HT1080 (cell line): ENCODE measurements around the gene FTH1. TPM values are rescaled to one million over a fixed set of nuclear protein-coding genes. Genes with fewer than 3 reads are reported as not detected.

ENCODE experiments used
- DNase-seq: peaks from one replicate; pipeline ENCODE4 v3.0.0-alpha.2; 2015; ENCODE audit warnings: low read depth
- total RNA-seq: library from RNA; depleted of rRNA; stranded (reverse); fragments of >200 nt; shearing (Covaris generic); gene quantifications from 2 replicates; pipeline ENCODE4 v1.2.3, GENCODE V29; 2014

FTH1 gene
- total RNA-seq, 1 experiment from 2014 or later = 1,409 TPM

GRCh38 chr11:61949169-61950034, 18.0 kb downstream of the FTH1 start:
- no peak for DNase-seq

GRCh38 chr11:61948505-61948904, 18.9 kb downstream of the FTH1 start:
- no peak for DNase-seq

- DNase-seq = peak; percentile 76
Measured at GRCh38 chr11:61947486-61948210, 19.8 kb downstream of the FTH1 start.

GRCh38 chr11:61946894-61947293, 20.5 kb downstream of the FTH1 start:
- DNase-seq = no peak

GRCh38 chr11:61945191-61945590, 22.2 kb downstream of the FTH1 start:
- no peak for DNase-seq

- DNase-seq = no peak
Measured at GRCh38 chr11:61940466-61940865, 27.0 kb downstream of the FTH1 start.

GRCh38 chr11:61935861-61936260, 31.6 kb downstream of the FTH1 start:
- DNase-seq = no peak

- no peak for DNase-seq
Measured at GRCh38 chr11:61930933-61931332, 36.5 kb downstream of the FTH1 start.

- DNase-seq = no peak
Measured at GRCh38 chr11:61928606-61929005, 38.8 kb downstream of the FTH1 start.

GRCh38 chr11:61927501-61927900, 39.9 kb downstream of the FTH1 start:
- peak; percentile 59 for DNase-seq

- no peak for DNase-seq
Measured at GRCh38 chr11:61926235-61926634, 41.2 kb downstream of the FTH1 start.

- no peak for DNase-seq
Measured at GRCh38 chr11:61925736-61926135, 41.7 kb downstream of the FTH1 start.

- DNase-seq = no peak
Measured at GRCh38 chr11:61924064-61924455, 43.4 kb downstream of the FTH1 start.

- DNase-seq = no peak
Measured at GRCh38 chr11:61923166-61924063, 44.0 kb downstream of the FTH1 start.

- no peak for DNase-seq
Measured at GRCh38 chr11:61922539-61922938, 44.9 kb downstream of the FTH1 start.

GRCh38 chr11:61921446-61921845, 46.0 kb downstream of the FTH1 start:
- no peak for DNase-seq

- DNase-seq = no peak
Measured at GRCh38 chr11:61919705-61920631, 47.5 kb downstream of the FTH1 start.

- no peak for DNase-seq
Measured at GRCh38 chr11:61918938-61919704, 48.3 kb downstream of the FTH1 start.

- DNase-seq = no peak
Measured at GRCh38 chr11:61918251-61918937, 49.0 kb downstream of the FTH1 start.
